Gastrocnemius medialis (tissue), 4 donors: ENCODE data around the gene CTSD.

Experiments used
- CTCF ChIP-seq, 5 experiments: fragments of 450-650 bp in 3 of 5; fragments of 200-600 bp in 2 of 5; sonication (generic) in 2 of 5; IDR thresholded peaks in 4 of 5; conservative IDR thresholded peaks in 1 of 5; 1 replicate in 4 of 5; 2 replicates in 1 of 5; pipeline ENCODE4 v1.5.1; 2016 to 2019; ENCODE audit warnings: antibody characterized with exemption in 5 of 5, mild to moderate bottlenecking in 3 of 5, moderate library complexity in 3 of 5
- POLR2A ChIP-seq, 2 donors: fragments of 450-650 bp; IDR thresholded peaks; one replicate each; pipeline ENCODE4 v1.6.1; 2017; ENCODE audit warnings: antibody characterized with exemption in 2 of 2, mild to moderate bottlenecking in 2 of 2, moderate library complexity in 2 of 2

- no peak for TF ChIP-seq CTCF (IDR thresholded peaks at IDR 0.05 in 4 of 5, conservative IDR thresholded peaks at IDR 0.05 in 1 of 5)
- TF ChIP-seq POLR2A (IDR thresholded peaks at IDR 0.05): no peak
These were observed 27.2 kb downstream of the CTSD start for GRCh38 chr11:1736447-1736992.
